ENCODE measurements around the gene ARPC1B.
"Not testable (repeated sequence)": the region's sequence is repeated elsewhere in the genome, so short reads cannot be mapped to it uniquely, and the experiment has no call there.

Gene ARPC1B

GRCh38 chr7:99415513-99416127, 41.1 kb downstream of the ARPC1B start:
- not testable (repeated sequence) for DNase-seq

- DNase-seq, result no peak
Observed at GRCh38 chr7:99418260-99418659, 43.7 kb downstream of the ARPC1B start.

GRCh38 chr7:99419323-99420021, 44.9 kb downstream of the ARPC1B start:
- DNase-seq, result no peak

GRCh38 chr7:99420213-99420612, 45.7 kb downstream of the ARPC1B start:
- no peak for DNase-seq

GRCh38 chr7:99420986-99421385, 46.5 kb downstream of the ARPC1B start:
- no peak for DNase-seq

- DNase-seq, result no peak
Observed at GRCh38 chr7:99422186-99422585, 47.7 kb downstream of the ARPC1B start.

- no peak for DNase-seq
Observed at GRCh38 chr7:99422625-99423024, 48.1 kb downstream of the ARPC1B start.

- DNase-seq, result no peak
Observed at GRCh38 chr7:99424932-99425730, 50.6 kb downstream of the ARPC1B start.

- no peak for DNase-seq
Observed at GRCh38 chr7:99428972-99429566, 54.5 kb downstream of the ARPC1B start.

GRCh38 chr7:99429756-99430155, 55.2 kb downstream of the ARPC1B start:
- DNase-seq, result no peak

GRCh38 chr7:99431756-99432540, 57.4 kb downstream of the ARPC1B start:
- not testable (repeated sequence) for DNase-seq

GRCh38 chr7:99433158-99433557, 58.6 kb downstream of the ARPC1B start:
- DNase-seq, result no peak

GRCh38 chr7:99437946-99438572, 63.5 kb downstream of the ARPC1B start:
- DNase-seq, result no peak

- DNase-seq, result peak; percentile 85
Observed at GRCh38 chr7:99438573-99439480, 64.3 kb downstream of the ARPC1B start, which contains the start of the genes CPSF4 and PTCD1. Gene CPSF4, plus strand, starts transcription at chr7:99438943. Its CDS starts 140 bp downstream, at chr7:99439083. Gene PTCD1, minus strand, starts transcription at chr7:99438798. Its CDS starts 3,556 bp downstream, at chr7:99435242.

- DNase-seq, result no peak
Observed at GRCh38 chr7:99440195-99440594, 65.7 kb downstream of the ARPC1B start.
